ENCODE data around the gene RAD18.

Gene RAD18

DNA sequence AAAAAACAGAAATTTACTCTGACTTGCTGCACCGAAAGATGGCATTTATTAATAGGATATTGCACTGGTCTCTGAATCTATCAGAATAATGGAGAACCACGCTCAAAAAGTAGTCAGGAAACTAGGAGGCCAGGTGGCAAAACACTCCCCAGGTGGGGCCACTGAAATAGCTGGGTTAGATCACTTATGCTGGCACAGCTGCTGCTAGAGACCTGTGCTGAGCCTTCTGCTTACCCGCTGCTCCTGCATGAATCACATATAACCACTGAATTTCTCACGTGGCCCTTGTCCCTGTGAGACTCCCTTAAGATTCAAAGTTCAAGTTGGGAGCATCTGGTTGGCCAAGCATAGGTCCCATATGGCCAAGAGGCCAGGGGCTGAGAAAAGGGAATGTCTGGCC is 127.9 kb downstream of the RAD18 start:
- DNase-seq (ENCODE audit: low spot score) = no peak

DNA sequence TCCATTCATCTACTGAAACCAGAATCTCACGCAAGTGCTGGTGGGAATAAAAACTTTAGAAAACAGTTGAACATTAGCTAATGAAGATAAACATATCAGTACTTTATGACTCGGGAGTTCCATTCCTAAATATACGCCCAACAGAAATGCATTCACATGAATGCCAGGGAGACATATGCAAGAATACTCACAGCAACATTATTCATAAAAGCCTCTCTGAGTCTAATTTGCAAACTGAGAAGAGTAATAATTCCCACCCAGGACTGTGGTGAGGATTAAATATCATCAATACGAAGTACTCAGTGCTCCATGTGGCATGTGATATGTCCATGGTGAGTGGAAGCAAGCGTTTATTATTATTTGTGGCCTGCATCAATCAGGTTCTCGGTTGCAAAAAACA is 128.3 kb downstream of the RAD18 start:
- DNase-seq (ENCODE audit: low spot score) = no peak

GRCh38 chr3:8827641-8828040 is 135.6 kb downstream of the RAD18 start:
- no peak for DNase-seq (ENCODE audit: low spot score)

Data from pons (tissue), 1 donor.